ENCODE measurements around the gene RPS15. TPM values are rescaled to one million over a fixed set of nuclear protein-coding genes. Genes with fewer than 3 reads are reported as not detected.
A peak's percentile ranks its signal among the peaks of the same experiment; 100 is the strongest.

RPS15 gene
- polyA plus RNA-seq: 1,404 TPM
- long read RNA-seq, donor 1, transcript RPS15-210 (3 exons, 873 nt): minor isoform, 32 of 558 reads
- long read RNA-seq, donor 1, transcript RPS15-203 (3 exons, 570 nt): minor isoform, 14 of 558 reads
- long read RNA-seq, donor 1, transcript RPS15-209 (4 exons, 510 nt): major isoform, 462 of 558 reads
- long read RNA-seq, donor 1, transcript RPS15-201 (4 exons, 534 nt): minor isoform, 14 of 558 reads
- long read RNA-seq, donor 1, partial matches to known transcripts: 7 of 558 reads
- long read RNA-seq, donor 1, other reads (novel, unspliced or antisense): 24 of 558 reads
- long read RNA-seq, donor 2, transcript RPS15-210 (3 exons, 873 nt): minor isoform, 82 of 1,044 reads
- long read RNA-seq, donor 2, transcript RPS15-209 (4 exons, 510 nt): major isoform, 778 of 1,044 reads
- long read RNA-seq, donor 2, transcript RPS15-201 (4 exons, 534 nt): minor isoform, 43 of 1,044 reads
- long read RNA-seq, donor 2, transcript RPS15-203 (3 exons, 570 nt): minor isoform, 29 of 1,044 reads
- long read RNA-seq, donor 2, partial matches to known transcripts: 20 of 1,044 reads
- long read RNA-seq, donor 2, other reads (novel, unspliced or antisense): 89 of 1,044 reads
- long read RNA-seq, donor 3: 0 reads
- long read RNA-seq, donor 4, transcript RPS15-209 (4 exons, 510 nt): major isoform, 98 of 110 reads
- long read RNA-seq, donor 4, transcript RPS15-210 (3 exons, 873 nt): minor isoform, 6 of 110 reads
- long read RNA-seq, donor 4, transcript RPS15-201 (4 exons, 534 nt): minor isoform, 5 of 110 reads
- long read RNA-seq, donor 4, partial matches to known transcripts: 0 of 110 reads
- long read RNA-seq, donor 4, other reads (novel, unspliced or antisense): 0 of 110 reads
- long read RNA-seq, donor 5, transcript RPS15-203 (3 exons, 570 nt): minor isoform, 9 of 484 reads
- long read RNA-seq, donor 5, transcript RPS15-201 (4 exons, 534 nt): minor isoform, 11 of 484 reads
- long read RNA-seq, donor 5, transcript RPS15-210 (3 exons, 873 nt): minor isoform, 16 of 484 reads
- long read RNA-seq, donor 5, transcript RPS15-209 (4 exons, 510 nt): major isoform, 430 of 484 reads
- long read RNA-seq, donor 5, partial matches to known transcripts: 0 of 484 reads
- long read RNA-seq, donor 5, other reads (novel, unspliced or antisense): 13 of 484 reads
- long read RNA-seq, donor 6, transcript RPS15-201 (4 exons, 534 nt): minor isoform, 37 of 882 reads
- long read RNA-seq, donor 6, transcript RPS15-203 (3 exons, 570 nt): minor isoform, 57 of 882 reads
- long read RNA-seq, donor 6, transcript RPS15-209 (4 exons, 510 nt): major isoform, 682 of 882 reads
- long read RNA-seq, donor 6, transcript RPS15-210 (3 exons, 873 nt): minor isoform, 38 of 882 reads
- long read RNA-seq, donor 6, partial matches to known transcripts: 27 of 882 reads
- long read RNA-seq, donor 6, other reads (novel, unspliced or antisense): 33 of 882 reads
- long read RNA-seq, donor 7, transcript RPS15-209 (4 exons, 510 nt): major isoform, 386 of 474 reads
- long read RNA-seq, donor 7, transcript RPS15-201 (4 exons, 534 nt): minor isoform, 14 of 474 reads
- long read RNA-seq, donor 7, transcript RPS15-210 (3 exons, 873 nt): minor isoform, 20 of 474 reads
- long read RNA-seq, donor 7, transcript RPS15-203 (3 exons, 570 nt): minor isoform, 22 of 474 reads
- long read RNA-seq, donor 7, partial matches to known transcripts: 15 of 474 reads
- long read RNA-seq, donor 7, other reads (novel, unspliced or antisense): 16 of 474 reads
- long read RNA-seq, donor 8, transcript RPS15-209 (4 exons, 510 nt): major isoform, 1,321 of 1,575 reads
- long read RNA-seq, donor 8, transcript RPS15-210 (3 exons, 873 nt): minor isoform, 54 of 1,575 reads
- long read RNA-seq, donor 8, transcript RPS15-201 (4 exons, 534 nt): minor isoform, 52 of 1,575 reads
- long read RNA-seq, donor 8, transcript RPS15-203 (3 exons, 570 nt): minor isoform, 39 of 1,575 reads
- long read RNA-seq, donor 8, partial matches to known transcripts: 18 of 1,575 reads
- long read RNA-seq, donor 8, other reads (novel, unspliced or antisense): 81 of 1,575 reads
- long read RNA-seq, donor 9, transcript RPS15-209 (4 exons, 510 nt): major isoform, 682 of 832 reads
- long read RNA-seq, donor 9, transcript RPS15-201 (4 exons, 534 nt): minor isoform, 24 of 832 reads
- long read RNA-seq, donor 9, transcript RPS15-210 (3 exons, 873 nt): minor isoform, 52 of 832 reads
- long read RNA-seq, donor 9, transcript RPS15-203 (3 exons, 570 nt): minor isoform, 5 of 832 reads
- long read RNA-seq, donor 9, partial matches to known transcripts: 18 of 832 reads
- long read RNA-seq, donor 9, other reads (novel, unspliced or antisense): 46 of 832 reads
- long read RNA-seq, donor 10, transcript RPS15-209 (4 exons, 510 nt): major isoform, 865 of 1,108 reads
- long read RNA-seq, donor 10, transcript RPS15-210 (3 exons, 873 nt): minor isoform, 55 of 1,108 reads
- long read RNA-seq, donor 10, transcript RPS15-201 (4 exons, 534 nt): minor isoform, 41 of 1,108 reads
- long read RNA-seq, donor 10, transcript RPS15-203 (3 exons, 570 nt): minor isoform, 27 of 1,108 reads
- long read RNA-seq, donor 10, partial matches to known transcripts: 32 of 1,108 reads
- long read RNA-seq, donor 10, other reads (novel, unspliced or antisense): 80 of 1,108 reads
- long read RNA-seq, donor 11, transcript RPS15-209 (4 exons, 510 nt): major isoform, 538 of 670 reads
- long read RNA-seq, donor 11, transcript RPS15-203 (3 exons, 570 nt): minor isoform, 16 of 670 reads
- long read RNA-seq, donor 11, transcript RPS15-210 (3 exons, 873 nt): minor isoform, 44 of 670 reads
- long read RNA-seq, donor 11, transcript RPS15-201 (4 exons, 534 nt): minor isoform, 24 of 670 reads
- long read RNA-seq, donor 11, partial matches to known transcripts: 15 of 670 reads
- long read RNA-seq, donor 11, other reads (novel, unspliced or antisense): 30 of 670 reads

GRCh38 chr19:1438035-1438932, at the start of gene RPS15:
RPS15 (plus strand) TSS chr19:1438396; CDS start chr19:1438426, 30 bp downstream.
- DNase-seq: peak; percentile 98 to 99
- Histone ChIP-seq H3K36me3 (ENCODE audit: control insufficient read depth, insufficient read depth, low read length) (peaks cover 52% of the 10 kb centered on the region), H3K27ac (ENCODE audit: low read length) (peak within 1 kb of the TSS; percentile 68), H3K9me3 (ENCODE audit: control insufficient read depth, low read depth, low read length) (peaks cover 13% of the 10 kb centered on the region), H3K4me3 (ENCODE audit: low read length) (peak within 1 kb of the TSS; percentile 80), H3K27me3 (ENCODE audit: control insufficient read depth, insufficient read depth, low read length) (no peaks in the 10 kb centered on the region), H3K4me1 (ENCODE audit: control insufficient read depth, insufficient read depth, low read length) (peaks cover 15% of the 10 kb centered on the region)
- no CpG with 5 or more reads among the region's 100 CpGs for WGBS (ENCODE audit: insufficient coverage, low lambda C conversion rate)

- no peak for DNase-seq
- WGBS (ENCODE audit: insufficient coverage, low lambda C conversion rate): no CpG with 5 or more reads among the region's 17 CpGs
- no peaks in the 10 kb centered on the region for H3K27me3 ChIP-seq (ENCODE audit: control insufficient read depth, insufficient read depth, low read length)
- peaks cover 54% of the 10 kb centered on the region for H3K36me3 ChIP-seq (ENCODE audit: control insufficient read depth, insufficient read depth, low read length)
- H3K9me3 ChIP-seq (ENCODE audit: control insufficient read depth, low read depth, low read length): peaks cover 5% of the 10 kb centered on the region
- H3K4me3 ChIP-seq (ENCODE audit: low read length): no peak overlapping the region
- peaks cover 4% of the 10 kb centered on the region for H3K4me1 ChIP-seq (ENCODE audit: control insufficient read depth, insufficient read depth, low read length)
- H3K27ac ChIP-seq (ENCODE audit: low read length): no peak overlapping the region
These were observed 49.6 kb upstream of the RPS15 start for GRCh38 chr19:1388637-1389026.

GRCh38 chr19:1389033-1389940, 48.9 kb upstream of the RPS15 start:
- H3K4me1 ChIP-seq (ENCODE audit: control insufficient read depth, insufficient read depth, low read length): peaks cover 4% of the 10 kb centered on the region
- no peak overlapping the region for H3K27ac ChIP-seq (ENCODE audit: low read length)
- H3K4me3 ChIP-seq (ENCODE audit: low read length): no peak overlapping the region
- no peaks in the 10 kb centered on the region for H3K27me3 ChIP-seq (ENCODE audit: control insufficient read depth, insufficient read depth, low read length)
- H3K9me3 ChIP-seq (ENCODE audit: control insufficient read depth, low read depth, low read length): peaks cover 5% of the 10 kb centered on the region
- no peak for DNase-seq
- peaks cover 58% of the 10 kb centered on the region for H3K36me3 ChIP-seq (ENCODE audit: control insufficient read depth, insufficient read depth, low read length)
- 93% methylated on average over 3 of the region's 39 CpGs for WGBS (ENCODE audit: insufficient coverage, low lambda C conversion rate)

GRCh38 chr19:1390890-1391423, 47.2 kb upstream of the RPS15 start:
- Histone ChIP-seq H3K27ac (ENCODE audit: low read length) (no peak overlapping the region), H3K9me3 (ENCODE audit: control insufficient read depth, low read depth, low read length) (peaks cover 5% of the 10 kb centered on the region), H3K27me3 (ENCODE audit: control insufficient read depth, insufficient read depth, low read length) (no peaks in the 10 kb centered on the region), H3K4me1 (ENCODE audit: control insufficient read depth, insufficient read depth, low read length) (no peaks in the 10 kb centered on the region), H3K4me3 (ENCODE audit: low read length) (no peak overlapping the region), H3K36me3 (ENCODE audit: control insufficient read depth, insufficient read depth, low read length) (peaks cover 66% of the 10 kb centered on the region)
- DNase-seq: no peak
- whole genome bisulfite sequencing (ENCODE audit: insufficient coverage, low lambda C conversion rate): no CpG with 5 or more reads among the region's 42 CpGs

- 96% methylated on average over 4 of the region's 15 CpGs for WGBS (ENCODE audit: insufficient coverage, low lambda C conversion rate)
- Histone ChIP-seq H3K9me3 (ENCODE audit: control insufficient read depth, low read depth, low read length) (peaks cover 5% of the 10 kb centered on the region), H3K27me3 (ENCODE audit: control insufficient read depth, insufficient read depth, low read length) (no peaks in the 10 kb centered on the region), H3K27ac (ENCODE audit: low read length) (no peak overlapping the region), H3K4me3 (ENCODE audit: low read length) (no peak overlapping the region), H3K4me1 (ENCODE audit: control insufficient read depth, insufficient read depth, low read length) (no peaks in the 10 kb centered on the region), H3K36me3 (ENCODE audit: control insufficient read depth, insufficient read depth, low read length) (peaks cover 61% of the 10 kb centered on the region)
- DNase-seq: no peak
These were observed 45.8 kb upstream of the RPS15 start for GRCh38 chr19:1392407-1392806.

GRCh38 chr19:1392939-1393530, 45.2 kb upstream of the RPS15 start:
- no peaks in the 10 kb centered on the region for H3K4me1 ChIP-seq (ENCODE audit: control insufficient read depth, insufficient read depth, low read length)
- peaks cover 59% of the 10 kb centered on the region for H3K36me3 ChIP-seq (ENCODE audit: control insufficient read depth, insufficient read depth, low read length)
- WGBS (ENCODE audit: insufficient coverage, low lambda C conversion rate): no CpG with 5 or more reads among the region's 37 CpGs
- no peak overlapping the region for H3K27ac ChIP-seq (ENCODE audit: low read length)
- H3K4me3 ChIP-seq (ENCODE audit: low read length): no peak overlapping the region
- DNase-seq: no peak
- H3K27me3 ChIP-seq (ENCODE audit: control insufficient read depth, insufficient read depth, low read length): no peaks in the 10 kb centered on the region
- H3K9me3 ChIP-seq (ENCODE audit: control insufficient read depth, low read depth, low read length): peaks cover 5% of the 10 kb centered on the region

Measured in large intestine (tissue), 12 donors.